Keratinocyte (primary cell): Measurements from ENCODE around the gene SH3BP5L.

Experiments
- CTCF ChIP-seq, 3 experiments: IDR thresholded peaks in 1 of 3; conservative IDR thresholded peaks in 1 of 3; optimal IDR thresholded peaks in 1 of 3; 2 replicates in 2 of 3; 3 replicates in 1 of 3; pipeline versions ENCODE3 to v1.5.1; 2011; ENCODE audit warnings: low read length in 3 of 3, mild to moderate bottlenecking in 3 of 3, moderate library complexity in 2 of 3, control low read depth in 1 of 3, inconsistent platforms in 1 of 3; ENCODE audit not compliant: insufficient read depth in 2 of 3; ENCODE audit errors: extremely low read depth in 1 of 3
- EZH2 ChIP-seq: IDR thresholded peaks from one replicate; pipeline ENCODE4 v1.6.1; 2012; ENCODE audit warnings: inconsistent platforms, mild to moderate bottlenecking, low read length, moderate library complexity

GRCh38 chr1:248844526-248844925, 18.8 kb upstream of the SH3BP5L start:
- TF ChIP-seq CTCF (optimal IDR thresholded peaks at IDR 0.05 in 1 of 3, IDR thresholded peaks at IDR 0.05 in 1 of 3, conservative IDR thresholded peaks at IDR 0.05 in 1 of 3; ENCODE audit: extremely low read depth in 1 of 3, insufficient read depth in 2 of 3, low read length in 3 of 3) (no peak), EZH2 (no peak)
